H1 (cell line): ENCODE results near the gene ADCK2. TPM values are rescaled to one million over a fixed set of nuclear protein-coding genes. Genes with fewer than 3 reads are reported as not detected.
"Not testable (repeated sequence)": the region's sequence is repeated elsewhere in the genome, so short reads cannot be mapped to it uniquely, and the experiment has no call there.

Experiments
- CTCF ChIA-PET: fragments of 300-600 bp; sonication (Branson Sonifier 250); formaldehyde crosslinking; loops from one replicate; lab custom pipeline; 2021; ENCODE audit not compliant: partially characterized antibody; lab: Charles Lee
- POLR2A ChIA-PET: fragments of 300-600 bp; sonication (Branson Sonifier 250); formaldehyde crosslinking; loops from one replicate; lab custom pipeline; 2021; ENCODE audit warnings: inconsistent platforms; ENCODE audit not compliant: partially characterized antibody; lab: Charles Lee
- DNase-seq, 2 experiments: peaks; one replicate each; pipeline versions ENCODE4 v3.0.0 to v3.0.0-alpha.2; 2010 to 2022; ENCODE audit warnings: low spot score in 2 of 2, low read depth in 1 of 2, mixed read lengths in 1 of 2
- FAIRE-seq: peaks from 2 replicates; lab custom pipeline; 2011; peaks lifted over from hg19 to GRCh38; lab: Jason Lieb, UNC
- H2AFZ ChIP-seq: 2 replicates; pipeline ENCODE4 v1.8.1; 2012; ENCODE audit warnings: low read length, inconsistent platforms
- H2AK5ac ChIP-seq: 2 replicates; pipeline ENCODE4 v1.6.1; 2013; ENCODE audit warnings: low read depth, low read length
- H2BK120ac ChIP-seq: replicated peaks from 2 replicates; pipeline ENCODE3; 2013; ENCODE audit warnings: low read depth, low read length, inconsistent platforms
- H2BK12ac ChIP-seq: 2 replicates; pipeline ENCODE4 v1.6.1; 2013; ENCODE audit warnings: low read depth, low read length
- H2BK15ac ChIP-seq: 2 replicates; pipeline ENCODE4 v1.6.1; 2013; ENCODE audit warnings: low read length
- H2BK20ac ChIP-seq: 2 replicates; pipeline ENCODE4 v1.6.1; 2013; ENCODE audit warnings: low read length
- H2BK5ac ChIP-seq: 2 replicates; pipeline ENCODE4 v1.6.1; 2013; ENCODE audit warnings: low read depth, low read length
- H3K14ac ChIP-seq: 2 replicates; pipeline ENCODE4 v1.6.1; 2013; ENCODE audit warnings: inconsistent platforms; ENCODE audit not compliant: insufficient read length
- H3K18ac ChIP-seq: 2 replicates; pipeline ENCODE4 v1.6.1; 2013; ENCODE audit warnings: low read length; ENCODE audit errors: extremely low read depth
- H3K23ac ChIP-seq: 2 replicates; pipeline ENCODE4 v1.6.1; 2013; ENCODE audit warnings: inconsistent platforms; ENCODE audit not compliant: insufficient read length
- H3K23me2 ChIP-seq: 2 replicates; pipeline ENCODE4 v1.6.1; 2013; ENCODE audit warnings: low read depth, low read length
- H3K27ac ChIP-seq: 2 replicates; pipeline ENCODE4 v1.6.1; 2011; ENCODE audit warnings: low read depth, low read length, inconsistent platforms
- H3K27me3 ChIP-seq, 4 experiments: replicated peaks in 1 of 4; 1 replicate in 1 of 4; 2 replicates in 3 of 4; pipeline versions ENCODE4 v1.6.1 to v1.8.1; 2011 to 2013; ENCODE audit warnings: low read length in 3 of 4, mild to moderate bottlenecking in 3 of 4, inconsistent platforms in 2 of 4, mixed read lengths in 2 of 4, moderate library complexity in 1 of 4; ENCODE audit not compliant: control insufficient read depth in 3 of 4, insufficient read depth in 3 of 4; ENCODE audit errors: extremely low read depth in 1 of 4
- H3K36me3 ChIP-seq, 4 experiments: 2 replicates each; pipeline versions ENCODE4 v1.6.1 to v1.8.1; 2011 to 2013; ENCODE audit warnings: mild to moderate bottlenecking in 4 of 4, low read length in 3 of 4, moderate library complexity in 2 of 4, control low read depth in 1 of 4, inconsistent platforms in 1 of 4; ENCODE audit not compliant: insufficient read depth in 4 of 4, control insufficient read depth in 2 of 4
- H3K4ac ChIP-seq: replicated peaks from 2 replicates; pipeline ENCODE3; 2013; ENCODE audit warnings: low read length, low read depth, mixed read lengths, inconsistent platforms; ENCODE audit not compliant: insufficient read length
- H3K4me1 ChIP-seq, 4 experiments: replicated peaks in 1 of 4; 1 replicate in 1 of 4; 2 replicates in 3 of 4; pipeline versions ENCODE4 v1.6.1 to v1.8.1; 2011 to 2013; ENCODE audit warnings: low read length in 3 of 4, inconsistent platforms in 2 of 4, mixed read lengths in 1 of 4; ENCODE audit not compliant: insufficient read depth in 4 of 4, control insufficient read depth in 3 of 4
- H3K4me2 ChIP-seq, 2 experiments: 2 replicates each; pipeline versions ENCODE4 v1.6.1 to v1.8.1; 2011 to 2013; ENCODE audit warnings: low read depth in 2 of 2, low read length in 2 of 2, control low read depth in 1 of 2, inconsistent platforms in 1 of 2, mild to moderate bottlenecking in 1 of 2; ENCODE audit not compliant: insufficient read depth in 1 of 2
- H3K4me3 ChIP-seq, 4 experiments: fragments of 200-600, 300-600 bp in 1 of 4; sonication (generic), shearing (Covaris generic), sonication (Bioruptor Twin) in 1 of 4; 2 replicates each; pipeline versions ENCODE4 v1.5.1 to v1.8.1; 2011 to 2016; ENCODE audit warnings: low read length in 4 of 4, low read depth in 3 of 4, control low read depth in 2 of 4, inconsistent platforms in 2 of 4, mild to moderate bottlenecking in 2 of 4, mixed read lengths in 1 of 4, moderate library complexity in 1 of 4; ENCODE audit not compliant: insufficient read depth in 2 of 4; ENCODE audit errors: extremely low read depth in 1 of 4
- H3K56ac ChIP-seq: replicated peaks from 2 replicates; pipeline ENCODE3; 2013; ENCODE audit warnings: low read depth, mild to moderate bottlenecking, mixed read lengths, low read length, inconsistent platforms; ENCODE audit not compliant: insufficient read length
- H3K79me1 ChIP-seq: 2 replicates; pipeline ENCODE4 v1.6.1; 2013; ENCODE audit warnings: low read depth, low read length, control low read depth
- H3K79me2 ChIP-seq, 2 experiments: 2 replicates each; pipeline versions ENCODE4 v1.6.1 to v1.8.1; 2012 to 2013; ENCODE audit warnings: low read length in 2 of 2, mild to moderate bottlenecking in 2 of 2, inconsistent platforms in 1 of 2; ENCODE audit not compliant: insufficient read depth in 2 of 2, control insufficient read depth in 1 of 2
- H3K9ac ChIP-seq, 4 experiments: replicated peaks in 1 of 4; 1 replicate in 1 of 4; 2 replicates in 3 of 4; pipeline versions ENCODE4 v1.6.1 to v1.8.1; 2011 to 2013; ENCODE audit warnings: low read depth in 3 of 4, low read length in 3 of 4, control low read depth in 2 of 4, mild to moderate bottlenecking in 2 of 4, moderate library complexity in 2 of 4, inconsistent platforms in 1 of 4; ENCODE audit errors: extremely low read depth in 1 of 4
- H3K9me3 ChIP-seq, 2 experiments: 2 replicates each; pipeline versions ENCODE4 v1.6.1 to v1.8.1; 2012 to 2013; ENCODE audit warnings: mild to moderate bottlenecking in 2 of 2, moderate library complexity in 2 of 2, control low read depth in 1 of 2, inconsistent platforms in 1 of 2, low read depth in 1 of 2, low read length in 1 of 2, mixed read lengths in 1 of 2; ENCODE audit not compliant: insufficient read depth in 2 of 2
- H4K20me1 ChIP-seq, 2 experiments: replicated peaks in 1 of 2; 2 replicates each; pipeline versions ENCODE3 to v1.8.1; 2011 to 2013; ENCODE audit warnings: inconsistent platforms in 2 of 2, low read length in 2 of 2, mild to moderate bottlenecking in 1 of 2; ENCODE audit not compliant: insufficient read depth in 2 of 2, control insufficient read depth in 1 of 2
- H4K5ac ChIP-seq: 2 replicates; pipeline ENCODE4 v1.6.1; 2013; ENCODE audit warnings: low read length, low read depth, mixed read lengths, inconsistent platforms; ENCODE audit not compliant: insufficient read length
- H4K8ac ChIP-seq: 2 replicates; pipeline ENCODE4 v1.8.0; 2013; ENCODE audit warnings: mild to moderate bottlenecking, moderate library complexity, low read length, inconsistent platforms; ENCODE audit not compliant: insufficient read depth; ENCODE audit errors: extremely low read depth
- H4K91ac ChIP-seq: replicated peaks from 2 replicates; pipeline ENCODE3; 2013; ENCODE audit warnings: low read length, mixed read lengths, inconsistent platforms; ENCODE audit not compliant: insufficient read length
- WGBS, 2 experiments: shearing (Covaris generic) in 1 of 2; methylation state at CpG; one replicate each; pipeline versions ENCODE4 v1.1.6 to v1.1.7; 2013 to 2015; ENCODE audit warnings: low lambda C conversion rate in 2 of 2, mixed read lengths in 2 of 2, inconsistent platforms in 1 of 2, low coverage in 1 of 2, missing lambda C conversion rate in 1 of 2; ENCODE audit not compliant: insufficient replicate concordance in 2 of 2, insufficient coverage in 1 of 2, insufficient read length in 1 of 2; ENCODE audit errors: extremely low coverage in 1 of 2, missing lambda C conversion rate in 1 of 2; 5-methylcytosine and 5-hydroxymethylcytosine counted together
- polyA plus RNA-seq, 7 experiments: library from polyadenylated mRNA; depleted of rRNA in 3 of 7; stranded (reverse) in 5 of 7; unstranded in 2 of 7; fragments of >200 nt in 5 of 7; fragments of 200-250 nt in 2 of 7; gene quantifications; 1 replicate in 5 of 7; 2 replicates in 1 of 7; 4 replicates in 1 of 7; pipeline versions ENCODE4 v1.2.1 to v1.2.3, GENCODE V29; 2011 to 2013; ENCODE audit warnings: missing spikeins in 2 of 7, mixed read lengths in 2 of 7
- total RNA-seq: library from RNA; stranded (reverse); fragmentation: NEBNext Ultra II Directional; extraction: Animal tissue kit (Norgen Biotek cat#: 25700); gene quantifications from 2 replicates; pipeline ENCODE4 v1.2.1, GENCODE V29; 2021

ADCK2 gene
- total and polyA plus RNA-seq, 2 of the 8 experiments (the other 6 are each of a cell fraction or from before 2014, with no cell fraction given), result 6.9 to 11.7 TPM

DNA sequence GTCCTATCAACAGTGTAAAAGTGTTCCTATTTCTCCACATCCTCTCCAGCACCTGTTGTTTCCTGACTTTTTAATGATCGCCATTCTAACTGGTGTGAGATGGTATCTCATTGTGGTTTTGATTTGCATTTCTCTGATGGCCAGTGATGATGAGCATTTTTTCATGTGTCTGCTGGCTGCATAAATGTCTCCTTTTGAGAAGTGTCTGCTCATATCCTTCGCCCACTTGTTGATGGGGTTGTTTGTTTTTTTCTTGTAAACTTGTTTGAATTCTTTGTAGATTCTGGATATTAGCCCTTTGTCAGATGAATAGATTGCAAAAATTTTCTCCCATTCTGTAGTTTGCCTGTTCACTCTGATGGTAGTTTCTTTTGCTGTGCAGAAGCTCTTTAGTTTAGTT is 9.8 kb upstream of the ADCK2 start:
- H2BK120ac ChIP-seq, H4K20me1 ChIP-seq, DNase-seq, H3K56ac ChIP-seq, H4K8ac ChIP-seq, H3K27ac ChIP-seq, H3K79me2 ChIP-seq, H3K23me2 ChIP-seq, FAIRE-seq, H2BK5ac ChIP-seq, H3K4me1 ChIP-seq, H3K27me3 ChIP-seq, H3K79me1 ChIP-seq, H2AK5ac ChIP-seq, H2BK12ac ChIP-seq, H3K9me3 ChIP-seq, H4K91ac ChIP-seq, H3K4me3 ChIP-seq, H3K9ac ChIP-seq, H2AFZ ChIP-seq, H3K14ac ChIP-seq, H2BK15ac ChIP-seq, H3K23ac ChIP-seq, H3K4me2 ChIP-seq, CTCF ChIA-PET, H2BK20ac ChIP-seq, H3K36me3 ChIP-seq, H4K5ac ChIP-seq, POLR2A ChIA-PET, H3K4ac ChIP-seq, H3K18ac ChIP-seq: not testable (repeated sequence)
- 56% methylated on average over 1 of the region's 2 CpGs; no CpG with 5 or more reads in 1 of the 2 experiments for WGBS, 2 experiments
